Stimulated activated naive B cell treated with anti-CD40 and anti-IgM and Interleukin-4, amounts not matched to agents 10 μg/mL and 1 μg/mL and 100 μg/mL, for 72 hours (primary cell): ENCODE measurements around the gene PDK1.

Experiments
- ATAC-seq, 2 donors: fragments of 150-1000 bp; cut with Tn5 transposase; replicated peaks; 2 replicates each; pipeline ENCODE4 v1.10.0; 2021; ENCODE audit warnings: moderate library complexity in 1 of 2
- DNase-seq: peaks from one replicate; pipeline ENCODE4 v3.0.0; 2021
- H3K27ac Mint-ChIP-seq: one replicate; pipeline ENCODE4 v1.8.0; 2022; ENCODE audit warnings: mild to moderate bottlenecking, mixed read lengths
- H3K27me3 Mint-ChIP-seq, 2 donors: one replicate each; pipeline ENCODE4 v1.8.0; 2022; ENCODE audit warnings: mixed read lengths in 2 of 2
- H3K36me3 Mint-ChIP-seq, 2 donors: one replicate each; pipeline ENCODE4 v1.8.0; 2022; ENCODE audit warnings: mixed read lengths in 2 of 2, mild to moderate bottlenecking in 1 of 2
- H3K4me1 Mint-ChIP-seq, 2 donors: one replicate each; pipeline ENCODE4 v1.8.0; 2022; ENCODE audit warnings: mixed read lengths in 2 of 2, mild to moderate bottlenecking in 1 of 2
- H3K4me3 Mint-ChIP-seq, 2 donors: one replicate each; pipeline ENCODE4 v1.8.0; 2022; ENCODE audit warnings: mild to moderate bottlenecking in 2 of 2, mixed read lengths in 2 of 2, moderate library complexity in 1 of 2
- H3K9me3 Mint-ChIP-seq, 2 donors: one replicate each; pipeline ENCODE4 v1.8.0; 2022; ENCODE audit warnings: mixed read lengths in 2 of 2, mild to moderate bottlenecking in 1 of 2

Gene PDK1

GRCh38 chr2:172655838-172656573 lies 100.1 kb downstream of the PDK1 start:
- Mint-ChIP-seq H3K27ac (no peak overlapping the region), H3K4me1 (no peaks in the 10 kb centered on the region), H3K9me3 (peaks cover 16 to 23% of the 10 kb centered on the region in 2 donors)

More at GRCh38 chr2:172655838-172656573, 100.1 kb downstream of the PDK1 start:
- Mint-ChIP-seq H3K36me3 (peaks cover 9% of the 10 kb centered on the region in 2 donors), H3K4me3 (no peak overlapping the region), H3K27me3 (peaks cover 0 to 11% of the 10 kb centered on the region in 2 donors)
- DNase-seq, result no peak
- ATAC-seq, result no peak
